PC-3 (cell line): ENCODE data around the gene TGFB1. TPM values are rescaled to one million over a fixed set of nuclear protein-coding genes. Genes with fewer than 3 reads are reported as not detected.

ENCODE experiments used
- ATAC-seq: fragments of 200-7000 bp; cut with Tn5 transposase; 2 replicates; pipeline ENCODE4 v1.9.1; 2020; ENCODE audit warnings: mild to moderate bottlenecking, moderate library complexity
- BruUV-seq: library from RNA; stranded (reverse); fragments of 400-500 nt; replicated peaks from 2 replicates; lab custom pipeline; 2021; lab: Mats Ljungman, UMichigan
- CTCF ChIA-PET: fragments of 300-600 bp; sonication (Branson Sonifier 250); formaldehyde crosslinking; loops from one replicate; lab custom pipeline; 2022; ENCODE audit warnings: antibody characterized with exemption; lab: Charles Lee
- POLR2A ChIA-PET: fragments of 300-600 bp; sonication (Branson Sonifier 250); formaldehyde crosslinking; loops from one replicate; lab custom pipeline; 2022; ENCODE audit warnings: antibody characterized with exemption; ENCODE audit not compliant: unreplicated experiment; lab: Charles Lee
- DNase-seq: peaks from one replicate; pipeline ENCODE4 v3.0.0-alpha.2; 2015
- H2AFZ ChIP-seq: fragments of 300-600 bp; sonication (generic); 2 replicates; pipeline ENCODE4 v1.6.0; 2016; ENCODE audit warnings: antibody characterized with exemption, low read length
- H3F3A ChIP-seq: fragments of 300-600 bp; sonication (generic); one replicate; pipeline ENCODE4 v1.6.0; 2017; ENCODE audit warnings: antibody characterized with exemption, low read length, control low read depth, mild to moderate bottlenecking; ENCODE audit not compliant: unreplicated experiment
- H3K27ac ChIP-seq: fragments of 300-600 bp; sonication (generic); 2 replicates; pipeline ENCODE4 v1.5.1; 2016; ENCODE audit warnings: mild to moderate bottlenecking, low read length
- H3K27me3 ChIP-seq: fragments of 300-600 bp; sonication (generic); 2 replicates; pipeline ENCODE4 v1.6.1; 2016; ENCODE audit warnings: low read length, mixed read lengths
- H3K36me3 ChIP-seq: fragments of 300-600 bp; sonication (generic); 2 replicates; pipeline ENCODE4 v1.6.1; 2016; ENCODE audit warnings: low read depth, mixed run types, low read length, mixed read lengths
- H3K4me1 ChIP-seq: fragments of 300-600 bp; sonication (generic); 2 replicates; pipeline ENCODE4 v1.5.1; 2016; ENCODE audit warnings: low read length; ENCODE audit not compliant: insufficient read depth
- H3K4me2 ChIP-seq: fragments of 300-600 bp; sonication (generic); 2 replicates; pipeline ENCODE4 v1.6.0; 2016; ENCODE audit warnings: low read length
- H3K4me3 ChIP-seq: fragments of 300-600 bp; sonication (generic); 2 replicates; pipeline ENCODE4 v1.5.1; 2016; ENCODE audit warnings: mild to moderate bottlenecking, low read length, mixed read lengths
- H3K79me2 ChIP-seq: fragments of 300-600 bp; sonication (generic); 2 replicates; pipeline ENCODE4 v1.6.1; 2017; ENCODE audit warnings: low read length, mixed read lengths
- H3K9ac ChIP-seq: fragments of 300-600 bp; sonication (generic); 2 replicates; pipeline ENCODE4 v1.6.0; 2016; ENCODE audit warnings: mild to moderate bottlenecking, low read length
- H3K9me2 ChIP-seq: fragments of 300-600 bp; sonication (generic); replicated peaks from 2 replicates; pipeline ENCODE4 v1.6.1; 2016; ENCODE audit warnings: mixed run types, low read length, mixed read lengths
- H3K9me3 ChIP-seq: fragments of 300-600 bp; sonication (generic); 2 replicates; pipeline ENCODE4 v1.6.1; 2016; ENCODE audit warnings: low read length, mixed read lengths
- H4K20me1 ChIP-seq: fragments of 300-600 bp; sonication (generic); 2 replicates; pipeline ENCODE4 v1.6.1; 2016; ENCODE audit warnings: low read length, mixed read lengths
- EZH2 ChIP-seq: fragments of 300-600 bp; sonication (generic); IDR thresholded peaks from one replicate; pipeline ENCODE4 v1.6.1; 2017; ENCODE audit warnings: antibody characterized with exemption, mild to moderate bottlenecking, low read length; ENCODE audit not compliant: unreplicated experiment
- EZH2phosphoT487 ChIP-seq: fragments of 300-600 bp; sonication (generic); IDR thresholded peaks from 2 replicates; pipeline ENCODE4 v1.6.1; 2018; ENCODE audit warnings: mild to moderate bottlenecking, antibody characterized with exemption, low read length, borderline replicate concordance
- intact Hi-C: fragments of 100-400 bp; cut with micrococcal nuclease; formaldehyde crosslinking; loops from 2 replicates; pipeline ENCODE4 v1.9.0; 2023
- total RNA-seq: library from RNA; depleted of rRNA; stranded (reverse); fragments of >200 nt; gene quantifications from 2 replicates; pipeline ENCODE4 v1.2.3, GENCODE V29; 2014
- TF ChIP-seq, protein P1 (sequence below): fragments of 300-600 bp; sonication (generic); conservative IDR thresholded peaks from 2 replicates; pipeline ENCODE4 v1.5.1; 2017; ENCODE audit warnings: antibody characterized with exemption, low read depth, mild to moderate bottlenecking, low read length

Gene TGFB1
- total RNA-seq, 1 experiment from 2014 or later, result 16.4 TPM

DNA sequence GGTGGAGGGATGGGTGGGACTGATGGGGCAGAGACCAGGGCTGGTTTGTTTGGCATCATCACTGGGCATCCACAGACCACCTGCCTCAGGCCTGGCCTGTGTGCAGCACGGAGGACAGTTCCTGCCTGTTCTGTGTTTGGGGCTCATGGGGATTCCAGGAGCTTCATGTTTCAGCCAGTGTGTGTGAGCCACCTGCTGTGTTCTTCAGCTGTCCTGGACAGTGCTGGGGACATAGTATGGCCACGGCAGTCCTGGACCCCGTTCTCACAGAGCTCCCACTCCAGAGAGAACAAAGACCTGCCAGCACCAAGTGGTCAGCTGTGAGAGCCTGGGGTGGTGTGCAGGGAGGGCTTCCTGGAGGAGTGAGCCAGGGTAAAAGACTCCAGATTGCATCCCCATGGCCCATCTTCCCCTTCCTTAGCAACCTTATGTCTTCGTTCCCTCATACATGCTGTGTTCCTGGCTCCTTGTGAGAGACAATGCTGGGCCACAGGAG is 45.7 kb downstream of the TGFB1 start:
- no peak for TF ChIP-seq EZH2
- no peak for TF ChIP-seq EZH2phosphoT487
- TF ChIP-seq, protein P1, sequence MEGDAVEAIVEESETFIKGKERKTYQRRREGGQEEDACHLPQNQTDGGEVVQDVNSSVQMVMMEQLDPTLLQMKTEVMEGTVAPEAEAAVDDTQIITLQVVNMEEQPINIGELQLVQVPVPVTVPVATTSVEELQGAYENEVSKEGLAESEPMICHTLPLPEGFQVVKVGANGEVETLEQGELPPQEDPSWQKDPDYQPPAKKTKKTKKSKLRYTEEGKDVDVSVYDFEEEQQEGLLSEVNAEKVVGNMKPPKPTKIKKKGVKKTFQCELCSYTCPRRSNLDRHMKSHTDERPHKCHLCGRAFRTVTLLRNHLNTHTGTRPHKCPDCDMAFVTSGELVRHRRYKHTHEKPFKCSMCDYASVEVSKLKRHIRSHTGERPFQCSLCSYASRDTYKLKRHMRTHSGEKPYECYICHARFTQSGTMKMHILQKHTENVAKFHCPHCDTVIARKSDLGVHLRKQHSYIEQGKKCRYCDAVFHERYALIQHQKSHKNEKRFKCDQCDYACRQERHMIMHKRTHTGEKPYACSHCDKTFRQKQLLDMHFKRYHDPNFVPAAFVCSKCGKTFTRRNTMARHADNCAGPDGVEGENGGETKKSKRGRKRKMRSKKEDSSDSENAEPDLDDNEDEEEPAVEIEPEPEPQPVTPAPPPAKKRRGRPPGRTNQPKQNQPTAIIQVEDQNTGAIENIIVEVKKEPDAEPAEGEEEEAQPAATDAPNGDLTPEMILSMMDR, result no peak
- intact Hi-C loops, result loop anchor here (2.0 kb wide), 1 partner anchor 103 kb away; no protein-coding TSS in a partner anchor
- no peak overlapping the region for H3K4me3 ChIP-seq
- DNase-seq (no peak), ATAC-seq (no peak)
- no peaks in the 10 kb centered on the region for H3K9me3 ChIP-seq
- H3K27me3 ChIP-seq, result no peaks in the 10 kb centered on the region
- no peak overlapping the region for H3K4me2 ChIP-seq
- no peak overlapping the region for H3K9ac ChIP-seq
- POLR2A ChIA-PET, result no interaction called here
- no peaks in the 10 kb centered on the region for H3K9me2 ChIP-seq
- CTCF ChIA-PET, result no interaction called here
- no peaks in the 10 kb centered on the region for H4K20me1 ChIP-seq
- H3K79me2 ChIP-seq, result peaks cover 26% of the 10 kb centered on the region
- peaks cover 22% of the 10 kb centered on the region; the same call in 1 of the 2 replicates for H3K36me3 ChIP-seq
- H3F3A ChIP-seq, result no peaks in the 10 kb centered on the region
- H2AFZ ChIP-seq, result no peak overlapping the region
- BruUV-seq, result no TSS peak
- H3K27ac ChIP-seq, result no peak overlapping the region
- H3K4me1 ChIP-seq, result peaks cover 10% of the 10 kb centered on the region; the same call in 1 of the 2 replicates

DNA sequence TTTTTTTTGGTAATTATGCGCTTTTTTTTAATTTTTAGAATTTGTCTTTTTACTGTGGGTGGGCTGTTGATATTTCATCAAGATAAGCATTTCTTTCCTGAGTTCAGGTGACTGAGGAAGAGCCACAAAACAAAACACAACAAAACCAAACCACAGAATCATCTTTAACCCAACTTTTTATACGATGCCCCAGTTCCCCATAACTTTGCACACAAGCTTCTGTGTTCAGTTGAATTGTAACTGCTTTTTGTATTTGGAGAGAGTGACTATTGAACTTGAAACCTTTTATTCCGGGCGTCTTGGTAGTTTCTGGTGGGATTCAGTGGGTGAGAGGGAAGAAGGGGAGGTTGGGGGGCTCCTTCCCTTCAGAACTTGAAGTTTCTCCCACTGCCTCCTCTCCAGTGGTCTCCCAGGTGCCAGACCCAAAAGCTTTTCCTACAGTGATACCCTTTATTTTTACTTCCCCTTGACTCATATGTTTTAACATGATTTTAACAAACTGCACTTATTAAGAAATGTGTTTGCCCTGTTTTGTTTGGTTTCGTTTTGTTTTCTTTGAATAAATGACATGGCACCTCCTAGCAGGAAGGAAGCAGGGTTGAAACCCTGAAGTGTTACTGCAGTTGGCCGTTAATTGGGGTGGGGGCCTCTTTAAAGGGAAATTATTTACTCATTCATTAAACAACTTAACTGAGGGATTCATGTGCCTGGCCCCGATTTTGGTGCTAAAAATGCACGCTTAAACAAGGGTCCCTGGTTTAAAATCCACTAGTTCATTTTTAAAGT is 46.4 kb downstream of the TGFB1 start:
- Histone ChIP-seq H3K36me3 (peaks cover 28% of the 10 kb centered on the region; the same call in 1 of the 2 replicates), H3K9me2 (no peaks in the 10 kb centered on the region), H3K9ac (no peak overlapping the region), H3K4me1 (peaks cover 10% of the 10 kb centered on the region; the same call in 1 of the 2 replicates), H4K20me1 (no peaks in the 10 kb centered on the region), H3K4me2 (no peak overlapping the region), H3K27me3 (no peaks in the 10 kb centered on the region), H3K79me2 (peaks cover 18% of the 10 kb centered on the region), H3F3A (no peaks in the 10 kb centered on the region), H3K27ac (no peak overlapping the region), H2AFZ (no peak overlapping the region), H3K4me3 (no peak overlapping the region), H3K9me3 (no peaks in the 10 kb centered on the region)
- DNase-seq, result no peak
- ChIA-PET CTCF (no interaction called here), POLR2A (no interaction called here)
- ATAC-seq, result no peak
- intact Hi-C loops, result no loop called here
- TSS peak; percentile 15 for BruUV-seq
- no peak for TF ChIP-seq EZH2
- no peak for TF ChIP-seq EZH2phosphoT487
- TF ChIP-seq, protein P1, result no peak
